SK-MEL-5 (cell line): ENCODE results near the gene SMPX. TPM values are rescaled to one million over a fixed set of nuclear protein-coding genes. Genes with fewer than 3 reads are reported as not detected.
"Not testable (repeated sequence)": the region's sequence is repeated elsewhere in the genome, so short reads cannot be mapped to it uniquely, and the experiment has no call there.

Experiments used
- DNase-seq: peaks from one replicate; pipeline ENCODE4 v3.0.0-alpha.2; 2016; ENCODE audit warnings: low read depth, low spot score
- in situ Hi-C: cut with HindIII; loops from 2 replicates; pipeline ENCODE4 v1.10.0; 2016; ENCODE audit warnings: low sequenced_read_pairs, high pct_unique_total_duplicates, low pct_unique_long_range_greater_than_20kb
- polyA plus RNA-seq, 2 experiments: library from polyadenylated mRNA; depleted of rRNA; stranded (reverse); fragments of >200 nt; gene quantifications; 2 replicates each; pipeline ENCODE4 v1.2.3, GENCODE V29; 2015
- total RNA-seq: library from RNA; depleted of rRNA; stranded (reverse); fragments of >200 nt; shearing (Covaris generic); gene quantifications from 2 replicates; pipeline ENCODE4 v1.2.3, GENCODE V29; 2014; rRNA removed

SMPX gene
- total RNA-seq, result 8.9 and 9.3 TPM in 2 replicates
- polyA plus RNA-seq (2015; cell fraction: cytosol; rRNA removed), result 5.4 and 5.6 TPM in 2 replicates
- 258 and 325 TPM in 2 replicates for polyA plus RNA-seq (2015; cell fraction: nucleus; rRNA removed)

DNA sequence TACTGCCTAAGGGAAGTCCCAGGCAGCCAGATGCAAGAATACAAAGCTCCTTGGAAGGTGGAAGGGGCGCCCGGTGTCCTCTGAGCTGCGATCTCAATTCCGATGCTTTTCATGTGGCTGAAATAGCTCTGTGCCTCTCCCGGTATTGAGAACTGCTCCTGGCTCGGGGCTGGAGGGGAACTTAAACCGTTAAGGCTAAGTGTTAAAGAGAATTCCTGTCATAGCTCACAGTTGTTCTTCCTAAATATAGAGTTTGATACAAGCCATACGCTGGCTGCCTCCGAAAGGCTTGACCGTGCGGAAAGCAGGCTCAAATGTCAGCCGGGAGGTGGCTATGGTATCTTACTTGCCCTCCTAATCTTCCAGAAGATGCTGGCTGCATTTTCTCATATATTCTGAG is at the start of gene SMPX:
TSS of gene SMPX (minus strand) at position 157 of the 400 bp plus-strand sequence. CDS start 3,826 bp downstream, outside the sequence.
- in situ Hi-C loops, result no loop called here

DNA sequence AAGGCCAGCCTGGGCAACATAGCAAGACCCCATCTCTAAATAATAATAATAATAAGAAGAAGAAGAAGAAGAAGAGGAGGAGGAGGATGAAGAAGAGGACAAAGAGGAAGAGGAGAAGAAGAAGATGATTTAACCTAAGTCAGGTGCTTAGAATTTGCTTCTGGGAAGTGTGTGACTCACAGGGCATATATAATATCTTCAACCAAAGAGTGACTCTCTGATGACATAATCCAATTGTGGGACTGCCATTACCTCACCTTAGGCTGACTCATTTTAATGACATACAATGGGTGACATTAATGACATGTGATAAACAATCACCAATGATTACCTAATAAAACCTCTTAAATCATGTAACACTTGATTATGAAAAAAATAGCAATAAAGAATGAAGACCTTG is 48.8 kb upstream of the SMPX start:
- in situ Hi-C loops, result no loop called here
- DNase-seq, result no peak

More for the DNA sequence above, at the start of gene SMPX:
- no peak for DNase-seq

DNA sequence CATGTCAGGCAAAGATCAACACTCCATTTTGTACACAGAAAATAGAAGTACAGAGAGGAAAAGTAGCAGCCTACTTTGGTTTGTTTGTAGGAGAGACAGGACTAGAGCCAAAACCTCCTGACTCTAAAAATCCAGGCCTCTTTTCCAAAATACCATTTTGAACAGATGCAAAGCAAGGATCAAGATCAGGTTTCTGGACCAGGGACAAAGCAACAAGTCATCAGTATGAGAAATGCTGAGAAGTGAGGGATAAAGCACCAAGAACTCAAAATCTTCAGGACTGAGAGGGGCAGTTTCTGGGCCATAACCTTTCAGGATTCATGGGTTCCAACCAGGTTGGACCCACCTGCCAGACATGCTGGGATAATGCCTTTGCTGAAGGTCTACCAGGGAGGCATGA is 44.9 kb upstream of the SMPX start:
- in situ Hi-C loops, result no loop called here
- no peak for DNase-seq

DNA sequence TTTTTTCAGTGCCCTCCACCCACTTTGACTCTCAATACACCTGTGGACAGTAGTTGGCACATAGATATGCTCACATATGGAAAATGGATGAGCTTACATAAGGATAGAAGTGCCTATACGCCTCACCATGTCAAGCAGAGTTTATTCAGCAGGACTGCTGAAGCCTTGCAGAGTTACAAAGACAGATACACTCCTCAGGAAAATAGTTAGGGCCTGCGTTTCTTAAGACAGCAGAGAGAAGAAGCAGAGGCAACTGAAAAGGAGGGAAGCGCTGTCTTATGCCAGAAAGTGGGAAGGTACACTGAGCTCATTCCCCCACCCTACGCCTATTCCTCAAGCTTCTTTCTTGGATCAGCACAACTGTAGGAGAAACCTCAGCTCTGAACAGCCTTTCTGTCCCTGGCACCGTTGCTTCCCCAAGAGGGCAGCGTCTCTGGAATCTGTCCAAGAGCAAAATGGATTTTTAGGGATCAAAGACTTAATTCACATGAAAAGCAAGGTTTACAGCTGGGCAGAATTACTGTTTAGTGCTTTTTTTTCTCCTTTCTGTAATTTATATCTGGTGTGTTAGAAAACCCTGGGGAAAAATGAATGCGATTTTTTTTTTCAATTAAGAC is 44.2 kb upstream of the SMPX start:
- DNase-seq, result peak; percentile 36
- in situ Hi-C loops, result no loop called here

DNA sequence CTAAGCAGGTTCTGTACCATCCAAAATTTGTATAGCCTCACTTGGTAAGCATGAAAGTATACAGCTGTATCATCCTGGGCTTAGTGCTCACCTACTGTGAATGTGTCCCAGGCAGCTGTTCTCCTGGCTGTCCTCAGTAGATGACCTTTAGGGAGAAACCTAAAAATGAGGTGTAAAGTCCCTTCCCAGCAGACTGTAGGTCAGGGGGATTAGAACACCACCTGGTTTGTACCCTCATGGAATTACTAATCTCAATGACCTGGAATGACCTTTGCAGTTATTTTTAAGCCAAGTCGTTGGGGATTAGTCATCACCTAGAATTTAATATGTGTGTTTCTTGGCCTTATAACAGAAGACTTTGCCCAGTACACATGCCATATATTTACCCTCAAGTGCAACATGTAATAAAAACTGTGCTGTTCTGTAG is 42.4 kb upstream of the SMPX start:
- in situ Hi-C loops, result no loop called here
- no peak for DNase-seq

DNA sequence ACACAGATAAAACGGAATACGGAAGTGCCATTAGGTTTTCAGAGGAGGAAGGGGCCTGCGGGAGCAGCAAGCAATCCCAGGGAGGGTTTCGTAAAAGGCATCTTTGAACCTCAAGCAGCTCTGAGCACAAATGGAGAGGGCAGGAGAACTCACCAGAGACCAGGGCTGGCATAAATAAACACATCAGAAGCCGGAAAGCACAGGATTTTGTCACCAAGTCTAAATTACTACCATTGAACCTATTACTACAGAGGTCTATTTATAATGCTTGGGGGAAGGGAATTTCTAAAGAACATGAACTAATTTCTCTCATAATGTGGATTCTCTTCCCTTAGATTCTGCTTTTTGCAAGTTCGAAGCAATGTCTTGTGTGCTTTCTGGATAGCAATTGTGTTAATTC is 41.9 kb upstream of the SMPX start:
- in situ Hi-C loops, result no loop called here
- DNase-seq, result peak; percentile 43

DNA sequence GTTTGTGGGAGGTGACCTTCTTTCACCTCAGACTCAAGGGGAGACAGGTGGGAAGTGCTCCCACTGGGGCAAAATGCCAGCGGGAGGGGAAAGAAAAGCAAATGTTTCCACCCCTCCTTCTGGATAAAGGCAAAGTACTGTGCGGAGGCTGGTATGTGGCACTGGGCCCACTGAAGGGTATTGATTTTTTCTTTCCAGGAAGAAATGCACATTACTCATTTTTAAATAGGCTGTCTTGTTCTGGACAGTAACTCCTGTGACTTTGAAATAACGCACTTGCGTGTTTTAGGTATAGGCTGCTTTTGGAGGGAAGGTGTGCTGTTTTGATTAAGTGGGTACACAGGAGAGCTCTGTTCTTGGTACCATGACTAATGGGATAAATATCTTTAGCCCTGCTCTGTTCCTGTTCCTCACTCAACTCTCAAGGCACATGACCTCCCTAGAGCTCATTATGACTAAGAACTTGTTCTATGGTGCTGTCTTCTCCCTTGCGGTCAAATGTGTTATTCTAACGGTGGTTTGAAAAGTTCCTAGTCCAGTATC is 40.8 kb upstream of the SMPX start:
- in situ Hi-C loops, result no loop called here
- peak; percentile 96 for DNase-seq

DNA sequence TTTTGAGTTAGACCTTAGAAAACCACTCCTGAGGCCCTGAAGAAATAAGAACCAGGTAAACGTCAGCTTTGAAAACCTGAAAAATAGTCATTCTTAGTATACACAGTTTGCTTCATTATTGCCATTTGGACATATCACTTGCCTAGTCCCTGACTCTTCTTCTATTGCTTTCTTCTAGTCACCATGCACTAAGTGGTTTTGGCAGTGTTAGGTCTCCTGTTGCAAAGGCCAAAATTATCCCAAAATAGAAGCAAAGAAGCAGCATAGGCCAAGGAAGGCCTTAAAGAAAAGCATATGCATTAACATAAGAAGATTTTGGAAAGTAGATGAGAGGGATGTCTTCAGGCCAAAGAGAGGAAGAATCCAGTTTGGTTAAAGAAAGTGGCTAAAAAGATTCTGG is 24.1 kb upstream of the SMPX start:
- no peak for DNase-seq
- in situ Hi-C loops, result no loop called here

DNA sequence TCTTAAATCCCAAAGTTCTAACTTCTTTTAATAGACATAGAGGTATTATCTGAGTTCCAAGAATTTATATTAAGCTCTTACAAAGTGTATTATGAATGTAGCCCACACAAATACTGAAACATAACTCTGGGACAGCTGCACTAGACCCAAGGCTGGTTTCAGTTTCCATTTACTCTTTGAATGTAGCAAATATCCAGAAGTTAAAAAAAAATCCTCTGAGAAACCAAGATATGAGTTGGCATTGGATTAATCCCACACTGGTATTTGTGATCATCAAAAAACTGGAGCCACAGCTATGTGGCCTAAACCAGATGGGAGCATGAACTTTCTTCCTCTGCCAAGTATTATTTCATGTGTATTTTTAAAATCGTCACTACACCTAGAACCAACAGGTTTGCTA is 23.6 kb upstream of the SMPX start:
- DNase-seq, result no peak
- in situ Hi-C loops, result no loop called here

DNA sequence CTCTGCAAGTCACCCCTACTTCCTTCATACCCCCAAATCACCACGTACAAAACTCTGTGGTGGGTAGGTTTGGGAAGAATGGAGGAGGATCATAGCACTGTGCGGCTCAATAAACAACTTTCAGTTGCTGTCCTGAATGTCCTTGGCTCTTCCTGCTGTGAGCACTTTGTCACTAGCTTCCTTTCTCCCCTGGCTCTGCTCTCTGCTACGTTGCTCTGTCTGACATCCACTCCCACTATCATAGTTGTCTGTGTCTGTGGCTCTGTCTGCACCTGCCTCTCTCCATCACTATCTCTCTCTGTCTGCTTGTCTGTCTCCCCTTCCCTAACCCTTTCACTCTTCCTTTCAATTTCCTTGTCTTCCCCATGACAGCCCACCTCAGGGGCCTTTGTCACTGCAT is 21.2 kb upstream of the SMPX start:
- in situ Hi-C loops, result no loop called here
- DNase-seq, result no peak

DNA sequence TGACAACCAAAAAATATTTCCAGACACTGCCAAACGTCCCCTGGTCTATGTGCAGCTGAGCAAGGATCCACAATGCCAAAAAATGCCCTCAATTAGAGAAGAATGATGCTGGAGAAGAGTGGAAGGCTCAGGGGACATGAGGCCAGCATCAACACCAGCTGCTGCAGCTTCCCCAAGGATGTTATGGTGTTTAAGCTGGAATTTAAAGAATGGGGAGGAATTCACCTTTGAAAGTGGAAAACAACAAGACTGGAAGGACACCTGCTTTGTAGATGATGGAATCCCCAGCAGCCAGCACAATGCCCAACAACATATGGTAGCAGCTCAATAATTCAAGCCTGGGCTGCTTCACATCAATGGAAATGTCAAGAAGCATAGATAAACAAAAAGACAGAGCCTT is 20.3 kb upstream of the SMPX start:
- in situ Hi-C loops, result no loop called here
- DNase-seq, result no peak

DNA sequence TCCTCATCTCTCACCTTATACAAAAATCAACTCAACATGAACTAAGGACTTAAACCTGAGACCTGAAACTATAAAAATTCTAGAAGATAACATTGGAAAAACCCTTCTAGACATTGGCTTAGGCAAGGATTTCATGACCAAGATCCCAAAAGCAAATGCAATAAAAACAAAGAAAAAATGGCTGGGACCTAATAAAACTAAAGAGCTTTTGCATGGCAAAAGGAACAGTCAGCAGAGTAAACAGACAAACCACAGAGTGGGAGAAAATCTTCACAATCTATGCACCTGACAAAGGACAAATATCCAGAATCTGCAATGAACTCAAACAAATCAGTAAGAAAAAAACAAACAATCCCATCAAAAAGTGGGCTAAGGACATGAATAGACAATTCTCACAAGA is 17.2 kb upstream of the SMPX start:
- DNase-seq, in situ Hi-C loops: not testable (repeated sequence)

DNA sequence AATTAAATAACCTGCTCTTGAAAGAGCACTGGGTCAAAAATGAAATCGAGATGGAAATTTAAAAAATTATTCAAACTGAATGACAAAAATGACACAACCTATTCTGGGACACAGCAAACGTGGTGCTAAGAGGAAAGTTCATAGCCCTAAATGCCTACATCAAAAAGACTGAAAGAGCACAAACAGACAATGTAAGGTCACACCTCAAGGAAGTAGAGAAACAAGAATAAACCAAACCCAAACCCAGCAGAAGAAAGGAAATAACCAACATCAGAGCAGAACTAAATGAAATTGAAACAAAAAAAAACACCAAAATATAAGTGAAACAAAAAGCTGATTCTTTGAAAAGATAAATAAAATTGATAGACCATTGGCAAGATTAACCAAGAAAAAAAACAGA is 15.1 kb upstream of the SMPX start:
- in situ Hi-C loops, DNase-seq: not testable (repeated sequence)

DNA sequence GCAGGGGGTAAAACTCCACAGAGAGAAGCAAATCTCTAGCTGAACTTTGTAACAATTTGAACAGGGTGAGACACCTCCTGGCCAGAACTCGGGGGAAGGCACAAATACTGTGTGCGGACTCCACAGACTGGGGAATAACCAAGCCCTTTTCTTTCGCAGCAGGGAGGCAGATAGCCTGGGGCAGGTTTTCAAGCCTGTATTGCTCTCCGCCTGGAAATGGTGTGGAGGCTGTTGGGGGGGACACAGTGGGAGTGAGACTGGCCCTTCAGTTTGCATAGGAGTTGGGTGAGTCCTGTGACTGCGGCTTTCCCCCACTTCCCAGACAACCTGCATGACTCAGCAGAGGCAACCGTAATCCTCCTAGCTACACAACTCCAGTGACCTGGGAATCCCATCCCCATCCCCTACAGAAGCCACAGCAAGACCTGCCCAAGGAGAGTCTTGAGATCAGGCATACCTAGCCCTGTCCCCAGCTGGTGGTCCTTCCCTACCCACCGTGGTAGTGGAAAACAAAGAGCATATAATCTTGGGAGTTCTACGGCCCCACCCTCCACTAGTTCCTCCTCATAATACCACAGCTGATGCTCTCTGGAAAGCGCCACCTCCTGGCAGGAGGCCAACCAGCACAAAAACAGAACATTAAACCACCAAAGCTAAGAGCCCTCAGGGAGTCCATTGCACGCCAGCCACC is 12.9 kb upstream of the SMPX start:
- in situ Hi-C loops, result no loop called here
- DNase-seq, result peak; percentile 94

DNA sequence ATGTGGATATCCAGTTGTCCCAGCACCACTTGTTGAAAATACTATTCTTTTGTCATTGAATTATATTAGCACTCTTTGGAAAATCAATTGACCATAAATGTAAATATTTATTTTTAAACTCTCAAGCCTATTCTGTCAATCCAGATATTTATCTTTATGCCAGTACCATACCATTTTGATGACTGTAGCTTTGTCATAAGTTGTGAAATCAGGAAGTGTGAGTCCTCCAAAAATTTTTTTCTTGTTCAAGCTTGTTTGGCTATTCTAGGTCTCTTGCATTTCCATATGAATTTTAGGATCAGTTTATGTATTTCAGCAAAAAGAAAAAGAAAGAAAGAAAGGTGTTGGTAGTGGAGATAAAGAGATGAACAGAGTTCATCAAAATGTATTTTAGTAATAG is 8.2 kb upstream of the SMPX start:
- in situ Hi-C loops, result no loop called here
- DNase-seq, result no peak

DNA sequence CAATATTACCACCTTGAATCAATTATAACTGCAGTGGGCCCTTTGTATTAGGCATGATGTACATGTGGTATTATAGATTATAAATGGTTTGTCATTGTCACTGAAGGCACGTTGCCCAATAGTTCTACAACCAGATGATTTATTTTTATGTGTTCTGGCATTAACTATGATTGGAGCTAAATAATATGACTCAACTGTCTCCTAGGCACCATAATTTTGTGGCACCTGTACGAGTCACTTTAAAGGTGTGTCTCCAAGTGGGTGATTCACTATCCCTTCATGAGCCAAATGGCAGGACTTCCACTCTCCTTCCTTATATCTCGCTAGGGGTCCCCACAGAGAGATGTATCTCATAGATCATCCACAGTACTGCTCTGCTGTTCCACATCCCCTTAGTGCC is 6.1 kb upstream of the SMPX start:
- in situ Hi-C loops, result no loop called here
- peak; percentile 28 for DNase-seq

DNA sequence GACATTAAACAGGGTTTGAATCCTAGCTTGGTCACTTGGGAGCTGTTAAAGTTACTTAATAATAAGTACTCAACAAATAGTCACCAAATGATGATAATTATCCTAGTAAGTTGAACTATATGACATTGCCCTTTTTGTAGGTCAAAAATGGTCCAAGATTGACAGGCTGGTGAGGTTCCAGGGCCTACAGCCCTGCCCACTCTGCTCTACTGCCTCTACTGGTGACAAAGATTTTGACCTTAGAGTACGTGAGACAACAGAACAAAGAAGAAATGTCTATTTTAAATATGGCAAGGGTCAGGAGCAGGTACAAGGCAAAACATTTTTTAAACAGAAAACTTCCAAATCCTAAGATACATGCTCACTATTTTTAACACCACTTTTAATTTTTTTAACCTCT is 572 bp upstream of the SMPX start:
- peak; percentile 15 for DNase-seq
- in situ Hi-C loops, result no loop called here

DNA sequence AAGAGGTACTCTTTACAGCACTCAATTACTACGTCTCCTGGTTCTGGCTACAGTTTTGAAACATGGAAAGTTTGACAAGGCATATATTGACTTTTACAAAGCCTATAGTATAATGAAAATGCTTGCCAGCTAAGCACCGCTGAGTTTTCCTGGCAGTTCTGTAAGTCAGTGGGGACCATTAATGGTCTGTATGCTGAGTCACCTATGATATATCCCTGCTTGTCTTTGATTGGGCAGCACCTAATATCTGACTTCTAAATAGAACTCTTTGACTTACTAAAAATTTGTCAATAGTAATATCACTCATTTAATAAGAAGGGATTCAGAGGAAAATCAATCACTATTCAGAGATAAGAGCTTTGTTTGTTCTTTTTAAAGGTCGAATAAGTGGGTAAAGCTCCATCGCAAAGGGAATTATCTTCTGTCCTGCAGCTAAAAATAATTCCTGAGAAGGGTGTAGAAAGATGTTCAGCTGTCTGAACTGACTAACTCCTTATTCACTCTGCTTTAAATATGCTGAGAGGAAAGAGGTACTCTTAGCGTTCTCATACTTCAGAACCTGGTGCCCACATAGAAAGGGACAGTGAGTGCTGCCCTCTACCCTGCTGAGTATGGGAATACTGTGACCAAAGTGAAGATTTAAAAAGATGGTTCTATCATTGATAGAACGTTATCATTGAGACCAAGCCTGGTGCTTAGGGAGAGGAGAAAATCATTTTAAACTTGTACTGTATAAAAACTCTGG is 959 bp downstream of the SMPX start:
- DNase-seq, result no peak
- in situ Hi-C loops, result no loop called here
